HG03457 (cell line): ENCODE data around the gene AOC3.
"Not testable (repeated sequence)": the region's sequence is repeated elsewhere in the genome, so short reads cannot be mapped to it uniquely, and the experiment has no call there.

Experiments used
- ATAC-seq: cut with Tn5 transposase; IDR thresholded peaks from one replicate; pipeline ENCODE4 v1.9.1; 2021; ENCODE audit warnings: moderate number of reproducible peaks; ENCODE audit not compliant: unreplicated experiment

The AOC3 gene

DNA sequence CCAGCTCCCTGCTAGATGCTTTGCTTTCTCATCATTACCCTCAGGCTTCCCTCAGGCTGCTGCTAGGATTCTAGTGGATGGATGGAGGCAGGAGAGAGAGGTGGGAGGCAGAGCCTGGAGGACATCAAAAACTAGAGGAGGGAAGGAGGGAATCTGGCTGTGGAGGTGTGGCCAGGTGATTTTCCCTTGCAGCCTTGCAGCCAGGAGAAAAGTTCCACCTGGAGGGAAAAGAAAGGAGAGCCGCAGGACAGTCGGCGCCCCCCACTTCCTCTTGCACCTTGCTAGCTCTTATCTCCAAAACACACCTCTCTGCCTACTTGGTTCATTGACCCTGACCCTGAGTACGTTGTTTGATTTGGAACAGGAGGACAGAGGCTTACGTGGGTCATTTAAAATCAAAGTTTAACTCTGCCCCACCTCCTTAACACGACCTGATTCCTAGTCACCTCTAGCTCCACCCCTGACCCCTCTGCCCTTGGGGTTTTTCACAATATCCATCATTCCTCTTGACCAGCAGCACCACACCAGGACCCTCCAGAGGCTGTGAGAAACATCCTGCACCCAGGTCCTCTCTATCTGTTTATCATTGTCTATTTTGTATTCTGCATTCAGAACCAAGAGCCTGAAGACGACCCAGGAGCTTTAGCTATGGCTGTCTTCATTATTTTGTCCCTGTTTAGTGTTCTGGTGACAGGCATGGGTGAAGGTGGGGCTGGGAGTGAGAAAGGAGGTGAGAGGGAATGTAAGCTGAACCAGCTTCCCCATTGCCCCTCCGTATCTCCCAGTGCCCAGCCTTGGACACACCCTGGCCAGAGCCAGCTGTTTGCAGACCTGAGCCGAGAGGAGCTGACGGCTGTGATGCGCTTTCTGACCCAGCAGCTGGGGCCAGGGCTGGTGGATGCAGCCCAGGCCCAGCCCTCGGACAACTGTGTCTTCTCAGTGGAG, 15.9 kb downstream of the AOC3 start:
- no peak for ATAC-seq

DNA sequence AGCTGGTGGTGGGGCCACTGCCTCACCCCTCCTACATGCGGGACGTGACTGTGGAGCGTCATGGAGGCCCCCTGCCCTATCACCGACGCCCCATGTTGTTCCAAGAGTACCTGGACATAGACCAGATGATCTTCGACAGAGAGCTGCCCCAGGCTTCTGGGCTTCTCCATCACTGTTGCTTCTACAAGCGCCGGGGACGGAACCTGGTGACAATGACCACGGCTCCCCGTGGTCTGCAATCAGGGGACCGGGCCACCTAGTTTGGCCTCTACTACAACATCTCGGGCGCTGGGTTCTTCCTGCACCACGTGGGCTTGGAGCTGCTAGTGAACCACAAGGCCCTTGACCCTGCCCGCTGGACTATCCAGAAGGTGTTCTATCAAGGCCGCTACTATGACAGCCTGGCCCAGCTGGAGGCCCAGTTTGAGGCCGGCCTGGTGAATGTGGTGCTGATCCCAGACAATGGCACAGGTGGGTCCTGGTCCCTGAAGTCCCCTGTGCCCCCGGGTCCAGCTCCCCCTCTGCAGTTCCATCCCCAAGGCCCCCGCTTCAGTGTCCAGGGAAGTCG, 16.8 kb downstream of the AOC3 start:
- not testable (repeated sequence) for ATAC-seq

DNA sequence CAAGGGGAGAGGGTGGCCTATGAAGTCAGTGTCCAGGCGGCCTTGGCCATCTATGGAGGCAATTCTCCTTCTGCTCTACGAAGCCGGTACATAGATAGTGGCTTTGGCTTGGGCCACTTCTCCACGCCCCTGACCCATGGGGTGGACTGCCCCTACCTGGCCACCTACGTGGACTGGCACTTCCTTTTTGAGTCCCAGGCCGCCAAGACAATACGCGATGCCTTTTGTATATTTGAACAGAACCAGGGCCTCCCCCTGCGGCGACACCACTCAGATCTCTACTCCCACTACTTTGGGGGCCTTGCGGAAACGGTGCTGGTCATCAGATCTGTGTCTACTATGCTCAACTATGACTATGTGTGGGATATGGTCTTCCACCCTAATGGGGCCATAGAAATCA, 17.3 kb downstream of the AOC3 start:
- ATAC-seq: no peak

DNA sequence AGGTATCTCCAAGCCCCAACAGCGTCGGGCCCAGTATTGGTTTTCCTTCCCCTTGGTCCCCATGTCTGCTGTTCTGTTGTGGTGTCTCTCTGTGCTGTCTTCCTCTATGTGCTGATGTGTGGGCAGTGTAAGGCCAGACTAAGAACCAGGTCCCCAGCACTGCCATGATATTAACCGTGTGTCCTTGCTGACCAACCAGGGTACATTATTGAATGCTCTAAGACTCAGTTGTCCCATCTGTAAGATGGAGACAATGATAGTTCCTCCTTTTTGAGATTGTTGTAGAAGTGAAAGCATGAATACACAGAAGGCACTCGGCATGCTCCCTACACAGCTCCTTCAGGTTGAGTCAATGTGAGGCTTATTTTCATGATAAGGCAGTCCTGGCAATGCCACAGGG, 20.6 kb downstream of the AOC3 start:
- no peak for ATAC-seq

DNA sequence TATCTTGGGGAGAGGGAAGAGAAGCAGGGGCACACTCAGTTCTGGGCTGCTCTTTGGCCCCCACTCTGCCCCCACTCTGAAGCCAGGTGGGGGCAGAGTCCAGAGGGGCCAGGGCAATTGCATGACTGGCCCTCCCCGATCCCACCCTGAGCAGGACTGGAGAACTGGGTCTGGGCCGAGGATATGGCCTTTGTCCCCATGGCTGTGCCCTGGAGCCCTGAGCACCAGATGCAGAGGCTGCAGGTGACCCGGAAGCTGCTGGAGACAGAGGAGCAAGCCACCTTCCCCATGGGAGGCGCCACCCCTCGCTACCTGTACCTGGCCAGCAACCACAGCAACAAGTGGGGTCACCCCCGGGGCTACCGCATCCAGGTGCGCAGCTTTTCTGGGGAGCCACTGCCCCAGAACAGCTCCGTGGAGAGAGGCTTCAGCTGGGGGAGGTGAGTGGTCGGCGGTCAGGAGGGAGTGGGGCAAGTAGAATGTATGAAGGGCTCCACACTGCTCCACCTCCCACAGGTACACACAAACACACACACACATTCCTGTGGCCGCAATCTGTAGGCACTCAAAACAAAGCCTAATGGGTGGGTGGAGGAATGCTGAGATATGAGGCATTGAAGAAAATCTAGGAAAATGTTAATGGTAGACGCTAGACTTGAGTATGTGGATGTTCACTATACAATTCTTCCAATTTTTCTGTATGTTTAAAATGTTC, 21.4 kb downstream of the AOC3 start:
- no peak for ATAC-seq

DNA sequence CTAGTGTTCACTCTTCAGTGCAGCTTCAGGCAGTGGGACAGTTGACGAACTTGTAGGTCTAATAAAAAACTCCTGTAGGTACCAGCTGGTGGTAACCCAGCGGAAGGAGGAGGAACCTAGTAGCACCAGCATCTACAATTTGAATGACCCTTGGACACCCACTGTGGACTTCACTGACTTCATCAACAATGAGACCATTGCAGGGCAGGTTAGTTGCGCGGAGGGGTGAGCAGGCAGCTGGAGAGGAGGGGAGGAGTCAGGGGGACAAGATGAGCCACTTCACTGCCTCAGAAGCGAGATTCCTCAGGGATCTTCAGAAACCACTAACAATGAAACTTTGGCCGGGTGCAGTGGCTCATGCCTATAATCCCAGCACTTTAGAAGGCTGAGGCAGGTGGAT, 22.3 kb downstream of the AOC3 start:
- ATAC-seq: no peak

DNA sequence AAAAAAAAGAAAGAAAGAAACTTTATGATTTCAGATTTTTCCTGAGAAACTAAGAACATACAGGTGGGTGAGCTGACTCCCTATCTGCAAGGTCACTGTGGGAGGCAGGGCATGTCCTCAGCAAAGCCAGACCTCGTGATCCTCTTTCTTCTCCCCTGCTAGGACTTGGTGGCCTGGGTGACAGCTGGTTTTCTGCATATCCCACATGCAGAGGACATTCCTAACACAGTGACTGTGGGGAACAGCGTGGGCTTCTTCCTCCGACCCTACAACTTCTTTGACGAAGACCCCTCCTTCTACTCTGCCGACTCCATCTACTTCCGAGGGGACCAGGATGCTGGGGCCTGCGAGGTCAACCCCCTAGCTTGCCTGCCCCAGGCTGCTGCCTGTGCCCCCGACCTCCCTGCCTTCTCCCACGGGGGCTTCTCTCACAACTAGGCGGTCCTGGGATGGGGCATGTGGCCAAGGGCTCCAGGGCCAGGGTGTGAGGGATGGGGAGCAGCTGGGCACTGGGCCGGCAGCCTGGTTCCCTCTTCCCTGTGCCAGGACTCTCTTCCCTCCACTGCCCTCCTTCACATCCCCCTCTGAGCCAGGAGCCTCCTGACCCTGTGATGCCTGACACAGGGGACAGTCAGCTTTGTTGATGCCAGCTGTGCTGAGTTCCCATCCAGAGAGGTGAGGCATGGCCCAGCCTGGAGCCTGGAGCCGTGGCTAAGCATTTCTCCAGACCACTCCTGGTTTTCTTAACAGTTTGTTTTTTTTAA, 23.1 kb downstream of the AOC3 start:
- not testable (repeated sequence) for ATAC-seq

DNA sequence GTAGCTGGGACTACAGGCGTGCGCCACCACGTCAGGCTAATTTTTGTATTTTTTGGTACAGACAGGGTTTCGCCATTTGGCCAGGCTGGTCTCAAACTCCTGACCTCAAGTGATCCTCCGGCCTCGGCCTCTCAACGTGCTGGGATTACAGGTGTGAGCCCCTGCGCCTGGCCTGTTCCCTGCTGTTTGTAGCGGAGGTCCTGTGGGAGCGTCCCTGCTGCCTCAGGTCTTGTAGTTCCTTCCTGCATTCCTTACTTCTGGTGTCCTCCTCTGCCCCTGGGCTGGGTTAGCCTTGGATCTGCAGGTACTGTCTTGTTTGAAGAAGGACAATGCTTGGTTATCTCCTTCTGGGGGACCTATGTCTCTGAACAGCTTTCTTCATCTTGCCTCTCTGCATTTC, 26.0 kb downstream of the AOC3 start:
- ATAC-seq: no peak

DNA sequence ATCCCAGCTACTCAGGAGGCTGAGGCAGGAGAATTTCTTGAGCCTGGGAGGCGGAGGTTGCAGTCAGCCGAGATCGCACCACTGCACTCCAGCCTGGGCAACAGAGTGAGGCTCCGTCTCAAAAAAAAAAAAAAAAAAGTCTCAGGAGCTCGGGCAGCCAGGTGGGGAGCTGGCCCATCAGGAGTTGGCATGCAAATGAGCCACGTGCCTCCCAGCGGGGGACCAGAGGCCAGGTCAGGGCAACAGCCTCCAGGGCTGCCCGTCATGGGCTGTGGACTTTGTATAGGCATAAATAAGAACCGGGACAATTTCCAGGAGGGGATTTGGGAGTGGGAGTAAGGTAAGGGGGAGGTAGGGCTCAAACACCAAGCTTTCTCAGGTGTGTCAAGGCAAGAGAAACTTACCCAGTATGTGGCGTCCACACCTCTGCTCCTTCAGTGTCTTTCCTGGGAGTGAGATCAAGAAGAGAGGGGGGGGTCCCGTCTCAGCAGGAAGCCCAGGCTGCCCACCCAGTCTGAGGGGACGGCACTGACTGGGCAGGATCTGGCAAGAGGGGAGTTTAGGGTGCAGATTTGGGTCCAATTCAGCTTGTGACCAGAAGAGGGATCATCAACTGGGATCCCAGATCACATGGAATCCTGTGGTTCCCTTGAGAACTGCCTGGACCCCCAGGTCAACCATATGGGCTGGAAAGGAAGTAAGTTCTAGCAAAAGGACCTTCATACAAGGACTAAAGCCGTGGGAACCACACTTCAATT, 27.3 kb downstream of the AOC3 start:
- ATAC-seq: no peak

DNA sequence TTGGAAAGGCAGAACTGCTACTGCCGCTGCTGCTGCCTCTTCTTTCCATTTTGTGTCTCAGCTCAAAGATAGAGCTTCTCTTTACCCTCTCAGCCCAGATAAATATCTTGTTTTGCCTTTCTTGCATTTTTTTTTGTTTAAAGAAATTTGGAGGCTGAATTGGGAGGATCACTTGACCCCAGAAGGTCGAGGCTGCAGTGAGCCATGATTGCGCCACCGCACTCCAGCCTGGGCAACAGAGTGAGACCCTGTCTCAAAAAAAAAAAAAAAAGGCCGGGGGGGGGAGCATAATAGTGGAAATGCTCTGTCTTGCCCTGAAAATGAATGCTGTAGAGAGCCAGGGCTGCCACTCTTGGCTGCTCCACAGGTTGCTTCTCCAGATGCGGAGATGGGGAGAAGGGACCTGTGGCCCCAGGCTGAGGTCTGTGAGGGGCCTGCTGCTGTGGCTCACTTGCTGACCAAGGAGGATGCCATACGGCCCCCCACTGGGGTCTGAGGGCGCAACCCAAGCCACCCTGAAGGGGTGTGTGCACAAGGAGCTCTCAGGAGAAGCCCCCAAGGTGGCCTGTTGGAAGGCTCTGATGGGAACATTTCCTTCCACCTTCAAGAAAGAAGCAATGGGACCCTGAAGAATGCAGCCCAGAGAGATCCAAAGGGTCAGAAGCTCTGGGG, 28.1 kb downstream of the AOC3 start:
- ATAC-seq: no peak

DNA sequence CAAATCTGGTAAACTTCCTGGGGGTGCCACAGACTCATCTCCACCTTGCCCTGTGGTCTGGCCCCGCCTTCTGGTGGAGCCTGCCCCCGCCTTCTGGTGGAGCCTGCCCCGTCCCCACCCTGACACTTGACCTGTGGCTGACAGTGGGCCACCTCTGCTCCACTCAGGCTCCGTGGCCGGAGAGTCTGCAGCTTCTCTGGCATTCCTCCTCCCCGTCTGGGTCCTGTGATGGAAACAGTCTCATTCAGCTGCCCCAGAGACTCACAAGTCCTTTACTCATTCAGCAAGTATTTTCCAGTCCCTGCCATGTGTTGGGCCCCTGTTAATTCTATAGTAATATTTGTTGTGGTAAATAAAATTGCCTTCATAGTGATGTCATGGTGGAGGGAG, 28.6 kb downstream of the AOC3 start:
- no peak for ATAC-seq

DNA sequence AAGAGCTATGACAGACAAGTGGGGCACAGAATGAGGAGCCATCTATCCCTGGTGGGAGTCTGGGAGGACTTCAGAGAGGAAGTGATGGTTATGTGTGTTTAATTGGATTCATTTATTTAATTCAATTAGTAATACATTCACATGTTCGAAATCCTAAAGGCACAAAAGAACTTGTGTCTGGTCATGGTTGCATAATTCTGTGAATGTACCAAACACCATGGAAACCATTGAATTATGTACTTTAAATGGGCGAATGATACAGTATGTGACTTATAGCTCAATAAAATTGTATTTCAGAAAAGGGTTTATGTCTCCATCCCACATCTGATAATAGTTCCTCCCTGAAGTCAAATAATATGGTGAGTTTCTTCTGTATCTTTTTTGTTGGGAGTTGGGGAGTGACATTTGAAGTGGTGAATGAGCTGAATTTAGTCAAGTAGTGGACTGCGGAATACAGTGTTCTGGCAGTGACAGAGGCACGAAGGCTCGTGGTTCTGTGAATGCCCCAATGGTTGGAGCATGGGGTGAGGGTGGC, 29.8 kb downstream of the AOC3 start:
- no peak for ATAC-seq

DNA sequence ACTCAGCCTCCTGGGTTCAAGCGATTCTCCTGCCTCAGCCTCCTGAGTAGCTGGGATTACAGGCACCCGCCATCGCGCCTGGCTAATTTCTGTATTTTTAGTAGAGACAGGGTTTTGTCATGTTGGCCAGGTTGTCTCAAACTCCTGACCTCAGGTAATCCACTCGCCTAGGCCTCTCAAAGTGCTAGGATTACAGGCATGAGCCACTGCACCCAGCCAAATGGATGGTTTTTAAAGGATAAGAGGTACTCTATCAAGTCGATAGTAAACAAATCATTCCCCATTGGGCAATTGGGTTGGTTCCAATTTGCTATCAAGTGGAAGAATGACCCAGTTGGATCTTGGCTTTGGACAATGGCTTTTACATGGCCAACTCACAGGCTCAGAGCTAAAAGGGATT, 30.7 kb downstream of the AOC3 start:
- ATAC-seq: not testable (repeated sequence)

DNA sequence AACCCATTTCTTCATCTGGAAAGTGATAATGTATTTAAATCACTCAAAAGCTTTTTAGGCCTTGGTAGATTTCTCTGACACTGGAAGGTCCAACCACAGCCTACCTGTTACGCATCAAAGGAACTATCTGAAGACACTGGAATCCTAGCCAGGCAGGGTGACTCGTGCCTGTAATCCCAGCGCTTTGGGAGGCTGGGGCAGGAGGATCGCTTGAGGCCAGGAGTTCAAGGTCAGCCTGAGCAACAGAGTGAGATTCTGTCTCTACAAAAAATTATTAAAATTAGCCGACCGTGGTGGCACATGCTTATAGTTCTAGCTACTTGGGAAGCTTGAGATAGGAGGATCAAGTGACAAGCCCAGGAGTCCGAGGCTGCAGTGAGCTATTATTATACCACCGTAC, 31.2 kb downstream of the AOC3 start:
- ATAC-seq: no peak

DNA sequence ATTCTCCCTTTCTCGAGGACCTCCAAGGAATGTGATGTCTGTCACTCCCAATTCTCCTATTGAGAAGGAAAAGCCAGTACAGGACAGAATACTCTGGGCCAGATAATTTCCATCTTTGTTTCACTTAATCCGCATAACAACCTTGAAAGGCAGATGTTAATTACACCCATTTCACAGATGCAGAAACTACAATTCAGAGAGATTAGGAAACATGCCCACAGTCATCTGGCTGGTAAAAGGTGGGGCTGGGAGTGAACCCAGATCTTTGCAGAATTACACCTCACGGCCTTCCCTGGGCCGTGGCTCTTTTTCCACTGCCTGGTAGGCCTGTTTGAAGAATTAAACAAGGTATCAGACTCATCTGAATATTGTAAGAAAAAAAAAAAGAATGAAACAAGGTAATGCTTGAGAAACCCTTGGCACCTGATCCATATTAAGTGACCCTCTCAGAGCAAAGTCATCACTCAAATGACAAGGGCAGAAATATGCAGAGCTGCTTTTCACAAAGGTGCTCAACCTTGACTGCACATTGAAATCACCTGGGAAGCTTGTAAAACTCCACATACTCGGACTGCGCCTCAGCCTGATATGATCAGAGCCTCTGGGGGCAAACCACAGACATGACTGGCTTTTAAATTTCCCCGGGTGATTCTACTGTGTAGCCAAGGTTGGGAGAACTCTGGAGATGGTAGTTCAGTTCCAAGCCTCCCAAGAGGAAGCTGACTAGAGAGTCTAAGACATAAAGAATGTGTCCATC, 33.0 kb downstream of the AOC3 start:
- no peak for ATAC-seq

DNA sequence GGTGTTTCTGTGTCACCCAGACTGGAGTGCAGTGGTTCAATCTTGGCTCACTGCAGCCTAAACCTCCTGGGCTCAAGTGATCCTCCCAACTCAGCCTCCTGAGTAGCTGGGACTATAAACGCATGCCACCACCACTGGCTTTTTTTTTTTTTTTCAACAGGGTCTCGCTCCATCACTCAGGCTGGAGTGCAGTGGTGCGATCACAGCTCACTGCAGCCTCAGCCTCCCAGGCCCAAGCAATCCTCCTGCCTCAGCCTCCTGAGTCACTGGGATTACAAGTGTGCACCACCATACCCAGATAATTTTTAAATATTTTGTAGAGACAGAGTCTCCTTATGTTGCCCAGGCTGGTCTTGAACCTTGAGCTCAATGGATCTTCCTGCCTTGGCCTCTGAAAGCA, 34.8 kb downstream of the AOC3 start:
- not testable (repeated sequence) for ATAC-seq

DNA sequence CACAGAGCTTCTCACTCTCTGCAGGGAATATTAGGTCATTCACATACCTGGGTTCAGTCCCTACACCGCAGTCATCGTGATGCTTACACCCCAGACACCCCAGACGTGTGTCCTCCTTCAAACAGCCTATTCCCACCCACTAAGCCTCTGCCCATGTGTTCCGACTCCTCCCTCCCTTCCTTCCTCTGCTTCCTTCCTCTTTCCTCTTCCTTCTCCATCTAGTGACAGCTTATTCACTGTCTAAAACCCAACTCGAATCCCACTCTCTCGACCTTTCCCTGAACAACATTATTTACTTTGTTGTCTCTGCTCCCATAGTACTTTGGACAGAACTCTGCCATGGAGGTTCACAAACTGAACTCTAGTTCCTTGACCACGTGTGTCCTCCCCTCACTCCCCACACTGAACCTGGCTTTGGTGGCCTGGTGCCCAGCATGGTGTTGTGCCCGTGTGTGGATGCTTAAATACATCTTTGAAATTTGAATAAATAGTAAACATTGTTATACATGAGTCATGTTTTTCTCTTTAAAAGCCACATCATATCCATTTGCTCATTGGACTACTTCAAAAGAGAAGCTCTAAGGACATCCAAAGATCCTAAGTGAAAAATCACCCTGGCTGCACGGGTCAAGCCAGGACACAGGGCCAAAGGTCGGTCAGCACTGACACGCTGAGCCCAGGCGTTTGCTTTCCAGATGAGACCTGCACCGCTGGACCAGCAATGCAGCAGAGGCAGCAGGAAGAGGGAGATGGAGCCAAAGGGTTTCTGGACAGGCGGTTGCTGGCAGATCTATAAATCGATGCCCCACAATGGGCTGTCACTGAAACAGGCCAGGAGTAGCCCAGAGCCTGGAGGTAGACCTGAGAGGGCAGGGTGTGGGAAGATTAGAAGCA, 35.5 kb downstream of the AOC3 start:
- no peak for ATAC-seq

DNA sequence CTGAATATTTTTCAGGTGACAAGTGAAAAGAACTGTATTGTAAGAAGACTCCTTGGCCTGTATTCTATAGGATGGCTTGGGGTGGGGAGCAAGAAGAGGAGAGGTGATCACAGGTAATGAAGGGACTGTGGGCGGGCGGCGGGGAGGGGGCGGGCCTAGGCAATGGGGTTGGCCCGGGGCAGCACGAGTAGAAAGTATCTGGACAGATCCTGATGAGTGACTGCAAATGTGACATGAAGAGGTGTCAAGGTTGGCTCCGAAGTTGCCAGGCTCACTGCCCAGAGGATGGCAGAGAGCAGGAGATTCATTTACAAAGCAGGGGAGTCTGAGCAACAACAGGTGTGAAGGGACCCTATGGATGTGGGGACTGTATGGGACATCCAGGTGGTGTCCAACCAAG, 38.8 kb downstream of the AOC3 start:
- ATAC-seq: no peak
